GM21360 (cell line): ENCODE data around the gene GLRA2.

Source experiments
- ATAC-seq: cut with Tn5 transposase; IDR thresholded peaks from one replicate; pipeline ENCODE4 v1.9.1; 2021; ENCODE audit warnings: mild to moderate bottlenecking, moderate library complexity; ENCODE audit not compliant: unreplicated experiment

The GLRA2 gene

GRCh38 chrX:14529290-14529989 is at the start of gene GLRA2:
TSS of gene GLRA2 (plus strand) at chrX:14529536. CDS start at chrX:14530058, 522 bp downstream.
- ATAC-seq, result no peak

- ATAC-seq, result no peak
Observed at GRCh38 chrX:14489437-14489836, 39.9 kb upstream of the GLRA2 start.

GRCh38 chrX:14491689-14492088 is 37.6 kb upstream of the GLRA2 start:
- ATAC-seq, result no peak

GRCh38 chrX:14496674-14497073 is 32.7 kb upstream of the GLRA2 start:
- peak; percentile 48 for ATAC-seq

GRCh38 chrX:14497184-14497666 is 32.1 kb upstream of the GLRA2 start:
- peak; percentile 70 for ATAC-seq

- no peak for ATAC-seq
Observed at GRCh38 chrX:14501327-14501726, 28.0 kb upstream of the GLRA2 start.

GRCh38 chrX:14504960-14505538 is 24.3 kb upstream of the GLRA2 start:
- ATAC-seq, result no peak

- ATAC-seq, result no peak
Observed at GRCh38 chrX:14505648-14506047, 23.7 kb upstream of the GLRA2 start.

- ATAC-seq, result no peak
Observed at GRCh38 chrX:14506866-14507265, 22.5 kb upstream of the GLRA2 start.

GRCh38 chrX:14508025-14508690 is 21.2 kb upstream of the GLRA2 start:
- no peak for ATAC-seq

- no peak for ATAC-seq
Observed at GRCh38 chrX:14509325-14510057, 19.8 kb upstream of the GLRA2 start.

GRCh38 chrX:14528629-14529289 is 577 bp upstream of the GLRA2 start:
- peak; percentile 72 for ATAC-seq

- no peak for ATAC-seq
Observed at GRCh38 chrX:14533867-14534266, 4.5 kb downstream of the GLRA2 start.

GRCh38 chrX:14546190-14546589 is 16.9 kb downstream of the GLRA2 start:
- ATAC-seq, result no peak

- ATAC-seq, result no peak
Observed at GRCh38 chrX:14554131-14554715, 24.9 kb downstream of the GLRA2 start.

- ATAC-seq, result no peak
Observed at GRCh38 chrX:14564058-14564457, 34.7 kb downstream of the GLRA2 start.

- no peak for ATAC-seq
Observed at GRCh38 chrX:14573161-14573560, 43.8 kb downstream of the GLRA2 start.

- no peak for ATAC-seq
Observed at GRCh38 chrX:14581081-14581480, 51.7 kb downstream of the GLRA2 start.

GRCh38 chrX:14584548-14584947 is 55.2 kb downstream of the GLRA2 start:
- no peak for ATAC-seq

- ATAC-seq, result no peak
Observed at GRCh38 chrX:14590216-14590615, 60.9 kb downstream of the GLRA2 start.
